Measurements from ENCODE around the gene ME1.
"Not testable (repeated sequence)": the region's sequence is repeated elsewhere in the genome, so short reads cannot be mapped to it uniquely, and the experiment has no call there.

Gene ME1

DNA sequence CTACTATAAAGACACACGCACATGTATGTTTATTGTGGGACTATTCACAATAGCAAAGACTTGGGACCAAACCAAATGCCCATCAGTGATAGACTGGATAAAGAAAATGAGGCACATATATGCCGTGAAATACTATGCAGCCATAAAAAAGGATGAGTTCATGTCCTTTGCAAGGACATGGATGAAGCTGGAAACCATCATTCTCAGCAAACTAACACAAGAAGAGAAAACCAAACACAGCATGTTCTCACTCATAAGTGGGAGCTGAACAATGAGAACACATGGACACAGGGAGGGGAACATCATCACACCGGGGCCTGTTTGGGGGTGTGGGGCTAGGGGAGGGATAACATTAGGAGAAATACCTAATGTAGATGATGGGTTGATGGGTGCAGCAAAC is 174.1 kb downstream of the ME1 start:
- DNase-seq (ENCODE audit: low read depth) = not testable (repeated sequence)

DNA sequence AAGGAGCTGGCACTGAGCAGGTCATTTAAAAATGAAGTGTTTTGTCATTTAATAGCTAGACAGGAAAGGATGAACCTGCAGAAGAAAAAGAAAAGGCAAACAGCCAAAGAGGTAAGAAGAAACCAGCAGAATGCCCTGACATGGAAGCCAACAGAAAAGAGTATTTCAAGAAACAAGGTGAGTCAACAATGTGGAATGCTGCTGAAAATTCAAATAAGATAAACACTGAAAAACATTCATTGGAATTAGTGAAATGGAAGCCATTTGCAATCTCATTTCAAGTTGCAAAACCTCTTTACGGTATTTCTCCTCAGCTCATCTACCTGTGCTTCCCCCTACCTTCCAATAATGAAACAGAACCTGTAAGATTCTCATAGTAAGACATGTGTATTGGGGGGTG is 178.1 kb downstream of the ME1 start:
- peak; percentile 58 for DNase-seq (ENCODE audit: low read depth)

DNA sequence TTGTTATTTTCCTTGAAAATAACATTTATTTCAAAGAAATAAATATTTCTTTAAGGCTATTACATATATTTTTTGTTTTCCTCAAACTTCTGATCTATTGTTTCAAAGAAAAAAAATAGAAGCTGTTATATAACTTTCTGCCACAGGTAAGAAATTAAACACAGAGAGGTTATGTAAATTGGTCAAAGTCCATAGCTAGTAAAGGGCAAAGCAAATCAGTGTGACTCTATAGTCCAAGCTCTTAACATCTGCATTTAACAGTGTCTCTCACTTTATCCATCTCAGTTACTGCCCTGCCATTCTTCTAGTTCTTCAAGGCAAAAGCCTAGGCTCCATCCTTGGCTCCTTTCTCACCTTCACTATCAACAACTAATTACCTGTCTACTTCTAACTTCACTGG is 180.6 kb downstream of the ME1 start:
- DNase-seq (ENCODE audit: low read depth) = no peak

DNA sequence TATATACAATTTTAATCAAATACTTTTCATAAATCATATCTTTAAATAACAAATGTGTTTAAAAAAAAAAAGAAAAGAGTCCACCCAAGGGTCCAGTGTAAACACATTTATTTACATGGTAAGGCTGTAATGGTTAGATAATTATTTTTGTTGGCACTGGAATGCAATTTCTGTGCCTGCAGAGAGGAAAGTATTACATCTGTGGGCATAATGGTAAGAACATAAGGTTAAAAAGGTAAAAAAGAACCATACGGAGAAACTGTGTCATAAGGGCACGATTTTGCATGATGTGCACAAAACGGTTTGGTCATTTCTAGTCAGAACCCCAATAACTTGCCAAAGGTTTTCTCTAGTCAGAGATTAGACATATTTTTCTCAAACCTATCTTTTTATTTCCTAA is 183.4 kb downstream of the ME1 start:
- DNase-seq (ENCODE audit: low read depth) = peak; percentile 26

DNA sequence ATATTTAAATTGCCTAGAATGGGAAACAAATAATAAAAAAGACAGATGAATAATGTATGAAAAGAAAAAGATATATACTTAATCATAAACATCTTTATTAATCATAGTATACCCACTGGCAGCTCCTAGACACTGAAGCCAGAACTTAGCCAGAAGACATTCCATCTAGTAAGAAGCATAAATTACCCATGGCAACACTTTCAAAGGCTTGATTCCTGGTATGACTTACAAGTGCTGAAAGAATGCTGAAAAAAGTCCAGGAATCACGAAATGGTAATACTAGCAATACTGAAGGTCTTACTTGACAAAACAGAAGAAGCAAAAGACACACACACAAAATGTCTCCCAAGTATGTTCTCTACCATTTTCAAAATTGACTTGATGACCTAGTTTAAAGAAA is 199.7 kb downstream of the ME1 start:
- DNase-seq (ENCODE audit: low read depth) = peak; percentile 91

DNA sequence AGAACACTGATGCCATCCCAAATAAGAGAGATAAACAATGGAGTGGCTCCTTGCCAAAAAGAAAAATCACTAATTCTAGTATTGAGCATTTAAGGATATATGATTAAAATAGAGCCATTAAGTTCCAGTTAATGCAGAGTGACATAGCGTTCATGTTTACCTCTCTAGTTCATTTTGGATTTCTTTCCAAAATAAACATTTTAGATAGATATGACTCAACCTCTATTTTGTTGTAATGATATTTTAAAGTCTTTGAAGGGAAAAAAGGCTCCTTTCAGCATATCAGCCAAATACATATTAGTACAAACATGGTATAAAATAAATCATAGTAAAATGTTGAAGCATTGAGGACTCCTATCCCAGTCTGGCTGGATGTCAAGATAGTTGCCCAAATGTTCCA is 204.3 kb downstream of the ME1 start:
- no peak for DNase-seq (ENCODE audit: low read depth)

DNA sequence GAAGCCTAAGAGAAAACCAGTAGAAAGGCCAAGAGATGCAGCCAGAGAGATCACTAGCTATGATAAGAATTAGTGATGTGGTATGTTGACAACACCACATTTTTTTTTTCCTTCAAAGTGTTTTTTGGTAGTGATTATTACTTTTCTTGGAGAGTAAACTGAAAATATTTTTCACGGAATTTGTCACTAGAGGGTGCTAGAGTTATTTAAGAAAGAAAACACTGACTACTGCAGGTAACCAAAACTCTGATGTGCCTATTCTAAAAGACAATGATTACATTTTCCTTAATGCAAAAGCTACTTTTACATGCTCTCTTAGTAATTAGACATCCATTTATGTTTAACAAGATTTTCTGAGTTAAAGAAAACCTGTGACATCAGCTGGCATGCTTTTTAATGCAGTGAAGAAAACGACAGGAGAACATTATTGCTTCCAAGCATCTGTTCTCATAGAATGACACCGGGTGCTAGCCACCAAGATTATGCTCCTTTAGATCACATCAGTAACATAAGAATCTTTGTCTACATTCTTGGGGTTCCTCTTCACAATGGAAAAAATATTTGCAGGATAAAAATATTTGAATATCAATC is 208.9 kb downstream of the ME1 start:
- DNase-seq (ENCODE audit: low read depth) = peak; percentile 26

DNA sequence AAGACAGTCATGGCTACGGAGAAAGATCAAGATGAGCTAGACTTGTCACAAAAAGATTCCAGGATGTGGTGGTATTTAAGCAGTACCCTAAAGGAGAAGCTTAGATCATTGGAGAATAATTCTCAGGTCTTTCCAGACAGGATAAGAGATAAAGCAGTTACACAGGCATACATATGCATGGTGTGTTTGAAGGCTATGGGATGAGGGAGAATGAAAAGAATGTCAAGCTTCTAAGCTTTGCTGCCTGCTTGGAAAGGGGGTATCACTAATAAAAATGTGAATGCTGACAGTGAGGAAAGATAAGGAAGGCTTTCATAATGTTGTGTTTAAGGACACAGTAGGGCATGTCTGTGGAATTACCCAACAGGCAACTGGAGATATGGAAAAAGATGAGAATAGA is 209.6 kb downstream of the ME1 start:
- no peak for DNase-seq (ENCODE audit: low read depth)

DNA sequence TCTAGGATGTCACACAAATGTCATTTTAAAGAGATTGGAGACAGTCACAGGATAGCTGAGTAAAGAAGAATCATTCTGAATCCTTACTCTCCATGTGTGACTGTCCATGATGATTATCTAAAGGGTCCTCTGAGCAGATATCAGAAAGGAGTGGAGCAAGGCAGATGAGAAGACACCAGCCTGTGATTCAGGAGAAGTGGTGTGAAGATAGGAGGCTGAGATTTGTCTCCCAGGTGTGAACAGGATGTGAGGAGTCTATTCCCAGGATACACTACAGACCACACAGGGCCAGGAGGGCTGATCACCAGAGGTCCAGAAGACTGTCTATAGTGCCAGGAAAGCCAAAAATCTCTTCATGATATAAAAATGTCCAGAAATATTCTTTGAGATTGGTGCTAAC is 210.7 kb downstream of the ME1 start:
- no peak for DNase-seq (ENCODE audit: low read depth)

DNA sequence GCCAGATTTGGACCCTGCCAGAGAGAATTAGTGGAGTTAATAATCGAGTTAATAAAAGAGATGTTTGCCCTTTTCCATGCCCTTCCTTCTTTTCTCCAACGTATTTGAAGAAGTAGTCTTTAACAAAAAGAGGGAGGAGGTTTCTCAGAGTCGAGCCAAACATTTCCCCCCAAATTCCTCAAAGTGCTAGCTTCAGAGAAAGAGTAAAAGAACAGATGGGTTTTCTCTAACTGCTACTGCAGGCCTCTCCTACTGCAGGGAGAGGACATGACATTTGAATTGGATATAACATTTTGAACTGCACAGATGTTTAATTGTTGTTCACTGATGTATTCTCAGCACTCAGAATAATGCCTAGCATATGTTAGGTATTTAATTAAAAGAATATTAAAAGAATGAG is 212.2 kb downstream of the ME1 start:
- no peak for DNase-seq (ENCODE audit: low read depth)

DNA sequence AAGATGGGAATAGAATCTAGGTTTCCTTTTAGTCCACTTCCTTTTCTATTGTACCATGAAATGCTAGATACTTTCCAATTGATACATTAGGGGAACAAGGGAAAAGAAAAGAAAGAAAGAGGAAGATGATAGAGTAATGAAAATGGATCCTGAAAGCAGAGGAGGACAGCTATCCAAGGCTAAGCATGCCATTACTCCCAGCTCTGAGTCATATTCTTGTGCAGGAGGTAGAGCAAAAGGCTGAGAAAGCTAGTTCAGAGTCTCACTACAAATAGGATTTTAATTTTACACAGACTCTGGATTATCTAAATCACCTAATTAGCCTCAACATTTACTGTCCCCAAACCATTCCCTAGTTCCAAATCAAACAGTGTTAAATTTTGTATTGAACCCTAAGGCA is 214.0 kb downstream of the ME1 start:
- DNase-seq (ENCODE audit: low read depth) = no peak

DNA sequence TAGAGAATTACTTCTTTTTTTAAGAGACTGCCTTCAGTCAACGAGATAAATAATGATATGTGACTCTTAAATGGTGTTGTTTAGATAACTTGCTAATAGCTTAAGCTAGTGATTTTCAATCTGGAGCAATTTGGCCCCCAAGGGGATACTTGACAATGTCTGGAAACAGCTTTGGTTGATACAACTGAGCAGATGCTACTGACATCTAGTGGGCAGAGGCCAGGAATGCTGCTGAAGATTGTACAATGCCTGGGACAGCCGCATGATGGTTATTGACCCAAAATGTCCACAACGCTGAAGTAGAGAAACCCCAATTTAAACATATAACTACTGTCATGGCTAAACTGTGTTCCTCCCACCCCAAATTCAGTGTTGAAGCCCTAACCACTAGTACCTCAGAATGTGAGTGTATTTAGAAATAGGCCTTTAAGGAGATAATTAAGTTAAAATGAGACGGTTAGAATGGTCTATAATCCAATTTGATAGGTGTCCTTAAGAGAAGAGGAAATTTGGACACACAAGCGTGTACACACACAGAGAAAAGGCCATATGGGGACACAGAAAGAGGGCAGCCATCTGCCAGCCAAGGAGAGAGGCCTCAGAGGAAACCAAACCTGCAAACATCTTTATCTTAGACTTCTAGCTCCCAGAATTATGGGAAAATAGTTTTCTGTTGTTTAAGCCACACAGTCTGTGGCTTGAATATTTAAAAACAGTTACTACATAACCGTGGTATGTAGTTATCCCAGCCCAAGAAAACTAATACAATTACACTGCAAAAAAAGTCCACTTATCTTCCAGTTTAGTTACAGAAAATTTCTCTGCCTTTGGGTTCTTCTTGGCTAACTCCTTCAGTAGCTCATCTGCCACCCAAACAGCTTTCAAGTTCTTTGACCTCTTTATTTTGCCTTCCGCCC is 215.5 kb downstream of the ME1 start:
- peak; percentile 79 for DNase-seq (ENCODE audit: low read depth)

DNA sequence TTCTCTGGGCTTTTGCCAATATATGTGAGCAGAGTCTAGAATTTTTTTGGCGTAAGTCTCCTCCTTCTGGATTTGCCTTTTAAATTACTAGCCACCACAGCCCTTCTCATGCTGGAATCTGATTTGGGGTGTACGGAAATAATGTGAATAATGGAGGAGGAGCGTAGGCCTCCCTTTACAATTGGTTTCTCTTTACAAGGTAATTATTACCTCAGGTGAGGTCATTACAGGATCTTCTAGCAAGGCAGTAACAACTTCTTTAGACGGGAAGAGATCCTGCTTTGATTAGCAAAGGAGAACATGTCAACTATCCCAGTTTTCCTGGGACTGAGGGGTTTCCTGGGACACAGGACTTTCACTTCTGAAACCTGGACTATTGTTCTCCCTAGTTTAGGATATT is 228.8 kb downstream of the ME1 start:
- DNase-seq (ENCODE audit: low read depth) = no peak

DNA sequence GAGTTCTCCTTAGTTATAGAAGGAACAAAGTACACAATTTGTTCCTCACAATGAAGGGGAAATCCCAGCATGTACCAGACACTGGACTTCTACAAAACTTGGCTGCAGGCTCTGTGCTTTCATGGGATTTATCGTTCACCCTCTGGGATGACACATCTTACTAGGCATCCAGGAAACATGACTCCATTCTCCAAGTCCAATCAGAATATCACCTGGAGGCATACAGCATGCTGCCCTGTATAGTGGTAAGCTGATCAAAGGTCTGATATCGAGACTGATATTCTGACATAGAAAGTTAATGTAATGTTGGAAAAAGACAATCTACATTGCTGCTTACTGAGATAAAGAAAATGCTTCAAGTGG is 231.0 kb downstream of the ME1 start:
- no peak for DNase-seq (ENCODE audit: low read depth)

DNA sequence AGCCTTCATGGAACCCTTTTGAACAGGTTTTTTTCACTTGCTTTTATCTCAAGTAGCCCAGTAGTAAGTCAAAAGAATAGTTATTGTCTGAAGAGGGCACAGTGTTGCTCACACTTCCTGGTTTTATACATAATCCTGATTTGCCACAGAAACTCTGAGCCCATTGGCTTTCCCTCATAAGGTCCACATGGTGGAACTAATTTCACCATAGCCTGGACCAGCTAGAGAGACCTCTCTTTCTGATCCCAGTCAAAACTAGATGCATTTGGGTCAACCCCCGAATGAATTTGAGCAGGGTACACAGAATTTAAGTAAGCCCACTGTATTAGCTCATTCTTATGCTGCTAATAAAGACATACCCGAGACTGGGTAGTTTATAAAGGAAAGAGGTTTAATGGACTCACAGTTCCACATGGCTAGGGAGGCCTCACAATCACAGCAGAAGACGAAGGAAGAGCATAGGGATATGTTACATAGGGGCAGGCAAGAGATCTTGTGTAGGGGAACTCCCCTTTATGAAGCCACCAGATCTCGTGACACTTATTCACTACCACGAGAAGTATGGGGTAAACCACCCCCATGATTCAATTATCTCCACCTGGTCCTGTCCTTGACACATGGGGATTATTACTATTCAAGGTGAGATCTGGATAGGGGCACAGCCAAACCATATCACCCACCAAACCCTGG is 231.5 kb downstream of the ME1 start:
- no peak for DNase-seq (ENCODE audit: low read depth)

DNA sequence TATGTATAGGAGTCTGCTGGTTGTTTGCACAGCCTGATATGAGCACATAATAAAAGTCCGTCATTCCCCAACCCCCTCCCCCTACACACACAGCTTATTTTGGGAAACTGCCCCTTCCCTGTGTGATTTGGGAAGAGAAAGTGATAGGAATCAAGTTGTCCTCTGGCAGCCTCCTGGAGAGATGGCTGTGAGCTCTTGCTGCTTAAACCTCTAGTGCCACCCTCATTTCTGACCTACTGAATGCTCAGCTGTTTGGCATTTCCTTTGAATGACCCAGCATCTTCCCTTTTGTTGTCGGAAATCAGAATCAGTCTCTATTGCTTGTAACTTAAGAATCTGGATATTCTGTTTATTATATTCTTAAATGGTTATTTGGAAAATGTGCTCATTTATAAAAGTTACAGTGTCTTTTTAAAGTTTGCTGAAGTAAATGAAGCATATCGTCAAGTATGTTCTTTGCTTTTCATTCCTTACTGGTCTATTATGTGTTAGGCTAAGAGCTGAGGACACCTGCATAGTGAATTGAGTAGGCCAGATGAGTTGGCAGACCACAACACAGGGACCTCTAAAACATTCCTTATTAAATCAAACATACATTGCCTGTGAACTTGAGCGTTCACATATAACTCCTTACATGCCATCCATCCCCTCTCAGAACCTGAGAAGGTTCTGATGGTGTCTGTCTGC is 232.2 kb downstream of the ME1 start:
- peak; percentile 35 for DNase-seq (ENCODE audit: low read depth)

DNA sequence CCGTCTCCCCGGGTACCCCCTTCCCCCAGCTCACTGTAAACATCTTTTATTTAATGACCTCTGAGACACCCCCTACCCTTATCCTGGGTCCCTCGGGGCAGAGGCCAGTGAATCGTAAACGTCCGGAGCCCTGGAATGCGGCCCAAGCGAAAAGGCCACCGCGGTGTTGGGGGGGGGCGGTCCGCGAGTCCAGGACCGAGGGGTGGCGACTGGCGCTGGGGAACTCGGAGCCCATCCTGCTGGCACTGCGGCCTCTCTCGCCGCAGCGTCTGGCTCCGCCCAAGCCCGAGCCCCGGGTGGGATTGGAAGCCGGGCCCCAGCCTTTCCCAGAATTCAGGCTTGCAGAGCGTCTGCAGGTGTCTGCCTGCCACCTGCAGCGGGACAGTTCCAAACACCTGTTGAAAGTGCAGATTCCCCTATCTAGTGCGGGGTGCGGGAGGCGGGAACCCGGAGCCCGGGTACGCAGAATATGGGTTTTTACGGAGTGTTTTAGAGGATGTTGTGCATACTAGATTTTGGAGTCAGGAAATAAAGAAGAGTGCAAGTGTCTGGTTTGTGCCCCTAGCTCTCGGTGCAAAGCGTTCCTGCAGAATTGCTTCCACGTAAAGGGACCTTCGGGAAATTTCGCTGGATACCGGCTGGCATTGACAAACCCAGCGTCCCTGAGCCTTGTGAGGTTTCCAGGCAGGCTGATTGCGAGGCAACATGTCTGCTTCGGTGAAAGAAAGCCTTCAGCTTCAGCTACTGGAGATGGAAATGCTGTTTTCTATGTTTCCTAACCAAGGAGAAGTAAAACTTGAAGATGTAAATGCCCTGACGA is 236.9 kb downstream of the ME1 start:
- peak; percentile 21 for DNase-seq (ENCODE audit: low read depth)

DNA sequence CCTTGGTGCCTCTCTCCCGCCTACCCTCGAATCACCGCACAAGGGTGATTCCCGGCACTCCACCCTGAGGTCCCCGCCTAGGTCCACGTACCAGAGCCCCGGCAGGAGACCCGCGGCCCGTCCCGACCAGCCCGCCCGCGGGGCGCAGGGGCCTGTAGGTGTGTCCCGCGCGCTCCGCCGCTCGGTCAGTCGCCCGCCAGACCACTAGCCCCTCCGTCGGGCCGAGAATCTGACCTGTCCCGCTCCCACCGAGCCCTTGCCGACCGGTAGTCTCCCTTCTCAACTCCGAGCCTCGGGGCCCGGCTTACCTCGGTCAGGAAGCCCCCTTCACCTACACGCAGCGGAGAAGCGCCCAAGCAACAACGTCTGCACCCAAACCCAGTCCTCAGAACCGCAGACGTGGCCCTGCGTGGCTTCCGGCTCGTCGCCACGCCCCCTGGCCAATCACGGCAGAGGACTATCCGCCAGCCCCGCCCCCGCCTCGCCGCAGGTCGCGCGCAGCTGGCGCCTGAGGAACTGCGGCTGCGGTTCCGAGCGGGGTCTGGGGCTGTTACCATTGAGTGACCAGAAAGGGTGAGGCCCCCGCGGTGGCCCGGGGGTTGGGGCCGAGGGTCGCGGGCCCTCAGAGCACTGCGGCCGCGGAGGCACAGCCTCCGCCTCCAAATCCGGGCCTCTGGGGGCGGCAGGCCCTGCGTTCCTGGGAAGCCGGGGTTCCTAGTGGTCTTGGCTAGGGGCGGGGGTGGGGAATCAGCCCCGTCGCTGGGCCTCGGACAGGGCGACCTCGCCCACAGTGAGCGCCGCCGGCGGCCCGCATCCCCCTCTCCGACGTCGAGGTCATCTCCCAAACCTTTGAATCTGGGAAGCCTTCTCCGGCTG is 237.7 kb downstream of the ME1 start, which contains the start of the genes PGM3 and RWDD2A:
PGM3 (minus strand) TSS at position 395 of the 876 bp plus-strand sequence. CDS start 2,253 bp downstream, outside the sequence.
RWDD2A (plus strand) TSS at position 487 of the 876 bp plus-strand sequence. CDS start 1,095 bp downstream, outside the sequence.
- DNase-seq (ENCODE audit: low read depth) = peak; percentile 85

DNA sequence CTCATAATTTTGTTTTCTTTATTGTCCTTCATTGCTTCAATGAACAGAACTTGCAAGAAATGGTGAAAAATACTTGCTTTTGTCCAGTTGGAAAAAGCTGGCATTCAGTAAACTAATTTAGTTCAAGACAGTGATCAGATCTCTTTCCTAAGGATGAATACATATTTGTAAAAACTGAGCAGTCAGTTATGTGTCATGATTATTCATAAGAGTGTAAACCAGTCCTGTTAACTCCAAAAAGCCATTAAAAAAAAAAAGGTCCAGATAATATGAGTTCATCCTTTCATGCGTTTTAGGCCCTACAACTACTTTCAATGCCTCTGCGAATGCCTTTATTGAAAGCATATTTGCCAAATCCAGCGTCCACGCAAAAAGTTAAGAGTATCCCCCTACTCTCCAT is 238.4 kb downstream of the ME1 start:
- DNase-seq (ENCODE audit: low read depth) = no peak

DNA sequence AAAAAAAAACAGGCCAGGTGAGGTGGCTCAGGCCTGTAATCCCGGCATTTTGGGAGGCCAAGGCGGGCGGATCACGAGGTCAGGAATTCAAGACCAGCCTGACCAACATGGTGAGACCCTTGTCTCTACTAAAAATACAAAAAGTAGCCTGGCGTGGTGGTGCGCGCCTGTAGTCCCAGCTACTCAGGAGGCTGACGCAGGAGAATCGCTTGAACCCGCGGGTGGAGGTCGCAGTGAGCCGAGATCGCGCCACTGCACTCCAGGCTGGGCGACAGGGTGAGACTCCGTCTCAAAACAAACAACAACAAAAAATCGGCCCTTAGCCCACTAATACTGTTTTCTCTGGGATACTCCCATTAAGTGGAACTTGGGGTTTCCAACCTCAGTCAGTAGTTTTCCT is 238.9 kb downstream of the ME1 start:
- not testable (repeated sequence) for DNase-seq (ENCODE audit: low read depth)
